ENCODE measurements around the gene FEZF1. TPM values are rescaled to one million over a fixed set of nuclear protein-coding genes. Genes with fewer than 3 reads are reported as not detected.

Gene FEZF1
- total RNA-seq, 1 experiment from 2014 or later: 114 TPM

DNA sequence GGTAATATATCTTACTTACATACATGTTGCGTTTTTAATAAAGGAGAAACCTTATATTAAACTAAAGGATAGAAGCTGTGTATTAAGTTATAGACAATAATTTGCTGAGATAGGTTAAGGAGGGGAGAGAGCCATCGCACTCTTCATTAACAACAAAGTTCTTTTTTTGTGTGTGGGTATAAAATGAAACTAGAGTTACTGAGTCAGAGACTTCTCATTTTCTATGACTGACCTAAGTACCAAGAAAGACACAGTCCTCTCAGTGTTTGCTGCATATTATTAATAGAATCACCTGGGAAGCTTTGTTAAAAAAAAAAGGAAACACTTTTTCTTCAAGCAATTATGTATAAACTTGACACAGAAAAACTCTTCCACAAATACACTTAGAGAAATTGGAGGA is 31.4 kb downstream of the FEZF1 start:
- BruUV-seq (replicated peaks): no TSS peak
- TF ChIP-seq EZH2 (IDR thresholded peaks at IDR 0.05; ENCODE audit: borderline replicate concordance, low read depth, low read length, poor library complexity, severe bottlenecking): no peak
- TF ChIP-seq, protein P1, sequence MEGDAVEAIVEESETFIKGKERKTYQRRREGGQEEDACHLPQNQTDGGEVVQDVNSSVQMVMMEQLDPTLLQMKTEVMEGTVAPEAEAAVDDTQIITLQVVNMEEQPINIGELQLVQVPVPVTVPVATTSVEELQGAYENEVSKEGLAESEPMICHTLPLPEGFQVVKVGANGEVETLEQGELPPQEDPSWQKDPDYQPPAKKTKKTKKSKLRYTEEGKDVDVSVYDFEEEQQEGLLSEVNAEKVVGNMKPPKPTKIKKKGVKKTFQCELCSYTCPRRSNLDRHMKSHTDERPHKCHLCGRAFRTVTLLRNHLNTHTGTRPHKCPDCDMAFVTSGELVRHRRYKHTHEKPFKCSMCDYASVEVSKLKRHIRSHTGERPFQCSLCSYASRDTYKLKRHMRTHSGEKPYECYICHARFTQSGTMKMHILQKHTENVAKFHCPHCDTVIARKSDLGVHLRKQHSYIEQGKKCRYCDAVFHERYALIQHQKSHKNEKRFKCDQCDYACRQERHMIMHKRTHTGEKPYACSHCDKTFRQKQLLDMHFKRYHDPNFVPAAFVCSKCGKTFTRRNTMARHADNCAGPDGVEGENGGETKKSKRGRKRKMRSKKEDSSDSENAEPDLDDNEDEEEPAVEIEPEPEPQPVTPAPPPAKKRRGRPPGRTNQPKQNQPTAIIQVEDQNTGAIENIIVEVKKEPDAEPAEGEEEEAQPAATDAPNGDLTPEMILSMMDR (conservative IDR thresholded peaks at IDR 0.05; ENCODE audit: low read depth, low read length): no peak
- no peaks in the 10 kb centered on the region for H3K36me3 ChIP-seq (ENCODE audit: insufficient read depth, low read length, poor library complexity, severe bottlenecking)
- no peaks in the 10 kb centered on the region for H3K4me1 ChIP-seq (ENCODE audit: insufficient read depth, low read length, poor library complexity, severe bottlenecking)
- ChIA-PET POLR2A (ENCODE audit: low non-redundant PET) (no interaction called here), CTCF (no interaction called here)
- intact Hi-C loops (cut with micrococcal nuclease; ENCODE audit: unreplicated experiment): no loop called here
- no peak overlapping the region for H3K4me3 ChIP-seq (ENCODE audit: low read depth, low read length, poor library complexity, severe bottlenecking)
- H3K27ac ChIP-seq (ENCODE audit: low read depth, low read length, poor library complexity, severe bottlenecking): no peak overlapping the region
- DNase-seq (ENCODE audit: low spot score): no peak
- no peaks in the 10 kb centered on the region for H3K27me3 ChIP-seq (replicated peaks; ENCODE audit: insufficient read depth, low read depth, low read length, poor library complexity)
- H3K9me3 ChIP-seq (ENCODE audit: low read depth, low read length, poor library complexity, severe bottlenecking): no peaks in the 10 kb centered on the region

DNA sequence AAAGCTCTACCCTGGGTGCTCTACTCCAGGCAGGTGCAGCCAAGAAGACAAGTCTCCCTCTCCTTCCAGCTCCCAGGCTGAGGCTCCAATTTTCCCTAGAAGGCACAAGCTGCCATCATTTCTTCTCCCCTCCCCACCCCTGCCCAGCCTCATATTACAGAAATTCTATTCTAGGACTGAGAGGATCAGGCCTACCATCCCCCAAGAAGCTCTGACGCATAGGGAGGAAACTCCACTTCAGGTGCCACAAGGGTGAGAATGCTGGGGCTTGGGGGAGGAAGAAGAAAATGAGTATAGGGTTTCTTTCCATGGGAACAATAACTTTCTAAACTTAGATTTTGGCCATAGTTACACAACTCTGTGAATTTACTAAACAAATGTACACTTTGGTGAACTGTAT is 35.3 kb downstream of the FEZF1 start:
- H3K9me3 ChIP-seq (ENCODE audit: low read depth, low read length, poor library complexity, severe bottlenecking): no peaks in the 10 kb centered on the region
- no peaks in the 10 kb centered on the region for H3K36me3 ChIP-seq (ENCODE audit: insufficient read depth, low read length, poor library complexity, severe bottlenecking)
- POLR2A ChIA-PET (ENCODE audit: low non-redundant PET): no interaction called here
- no peak overlapping the region for H3K4me3 ChIP-seq (ENCODE audit: low read depth, low read length, poor library complexity, severe bottlenecking)
- no peak for TF ChIP-seq EZH2 (IDR thresholded peaks at IDR 0.05; ENCODE audit: borderline replicate concordance, low read depth, low read length, poor library complexity, severe bottlenecking)
- TF ChIP-seq, protein P1 (conservative IDR thresholded peaks at IDR 0.05; ENCODE audit: low read depth, low read length): no peak
- H3K27me3 ChIP-seq (replicated peaks; ENCODE audit: insufficient read depth, low read depth, low read length, poor library complexity): no peaks in the 10 kb centered on the region
- H3K4me1 ChIP-seq (ENCODE audit: insufficient read depth, low read length, poor library complexity, severe bottlenecking): no peaks in the 10 kb centered on the region
- DNase-seq (ENCODE audit: low spot score): no peak
- no peak overlapping the region for H3K27ac ChIP-seq (ENCODE audit: low read depth, low read length, poor library complexity, severe bottlenecking)
- CTCF ChIA-PET: no interaction called here
- BruUV-seq (replicated peaks): no TSS peak
- intact Hi-C loops (cut with micrococcal nuclease; ENCODE audit: unreplicated experiment): loop anchor here (1.0 kb wide), 1 partner anchor 12 kb away; no protein-coding TSS in a partner anchor

DNA sequence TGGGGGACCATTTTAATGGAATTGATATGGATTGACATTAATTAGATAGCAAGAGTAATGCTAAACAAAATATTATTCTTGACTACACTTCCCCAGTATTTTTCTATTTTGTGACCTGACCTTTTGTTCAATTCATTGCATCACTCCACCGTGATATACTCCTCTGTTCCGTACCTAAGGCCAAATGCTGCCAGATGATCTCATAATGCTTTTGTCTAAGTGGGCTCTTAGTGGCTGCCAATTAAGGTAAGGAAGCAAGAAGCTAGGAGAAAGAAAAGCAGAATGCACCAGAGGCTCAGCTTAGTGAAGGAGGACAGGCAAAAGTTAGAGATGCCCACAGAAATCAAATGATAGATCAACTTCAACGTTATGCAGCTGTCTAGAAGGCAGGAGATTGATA is 36.4 kb downstream of the FEZF1 start:
- no peaks in the 10 kb centered on the region for H3K27me3 ChIP-seq (replicated peaks; ENCODE audit: insufficient read depth, low read depth, low read length, poor library complexity)
- no peak overlapping the region for H3K27ac ChIP-seq (ENCODE audit: low read depth, low read length, poor library complexity, severe bottlenecking)
- H3K4me1 ChIP-seq (ENCODE audit: insufficient read depth, low read length, poor library complexity, severe bottlenecking): no peaks in the 10 kb centered on the region
- intact Hi-C loops (cut with micrococcal nuclease; ENCODE audit: unreplicated experiment): no loop called here
- DNase-seq (ENCODE audit: low spot score): no peak
- POLR2A ChIA-PET (ENCODE audit: low non-redundant PET): interaction anchor here (0.6 to 0.7 kb wide), 2 partner anchors 63 to 89 kb away, joined by 3 to 4 read pairs; no protein-coding TSS in a partner anchor
- no peaks in the 10 kb centered on the region for H3K9me3 ChIP-seq (ENCODE audit: low read depth, low read length, poor library complexity, severe bottlenecking)
- CTCF ChIA-PET: no interaction called here
- no peaks in the 10 kb centered on the region for H3K36me3 ChIP-seq (ENCODE audit: insufficient read depth, low read length, poor library complexity, severe bottlenecking)
- TF ChIP-seq, protein P1 (conservative IDR thresholded peaks at IDR 0.05; ENCODE audit: low read depth, low read length): no peak
- no peak for TF ChIP-seq EZH2 (IDR thresholded peaks at IDR 0.05; ENCODE audit: borderline replicate concordance, low read depth, low read length, poor library complexity, severe bottlenecking)
- no TSS peak for BruUV-seq (replicated peaks)
- H3K4me3 ChIP-seq (ENCODE audit: low read depth, low read length, poor library complexity, severe bottlenecking): no peak overlapping the region

Measured in A673 (cell line).